GM19193 (cell line): ENCODE measurements around the gene VTI1A.

Source experiments
- POLR2A ChIP-seq: IDR thresholded peaks from 4 replicates; pipeline ENCODE4 v1.6.1; 2011; ENCODE audit not compliant: insufficient read depth, insufficient read length; ENCODE audit errors: extremely low read depth

VTI1A gene

GRCh38 chr10:112739592-112740353, 292.8 kb downstream of the VTI1A start:
- TF ChIP-seq POLR2A: no peak

- TF ChIP-seq POLR2A: no peak
Measured at GRCh38 chr10:112741830-112742402, 294.9 kb downstream of the VTI1A start.

DNA sequence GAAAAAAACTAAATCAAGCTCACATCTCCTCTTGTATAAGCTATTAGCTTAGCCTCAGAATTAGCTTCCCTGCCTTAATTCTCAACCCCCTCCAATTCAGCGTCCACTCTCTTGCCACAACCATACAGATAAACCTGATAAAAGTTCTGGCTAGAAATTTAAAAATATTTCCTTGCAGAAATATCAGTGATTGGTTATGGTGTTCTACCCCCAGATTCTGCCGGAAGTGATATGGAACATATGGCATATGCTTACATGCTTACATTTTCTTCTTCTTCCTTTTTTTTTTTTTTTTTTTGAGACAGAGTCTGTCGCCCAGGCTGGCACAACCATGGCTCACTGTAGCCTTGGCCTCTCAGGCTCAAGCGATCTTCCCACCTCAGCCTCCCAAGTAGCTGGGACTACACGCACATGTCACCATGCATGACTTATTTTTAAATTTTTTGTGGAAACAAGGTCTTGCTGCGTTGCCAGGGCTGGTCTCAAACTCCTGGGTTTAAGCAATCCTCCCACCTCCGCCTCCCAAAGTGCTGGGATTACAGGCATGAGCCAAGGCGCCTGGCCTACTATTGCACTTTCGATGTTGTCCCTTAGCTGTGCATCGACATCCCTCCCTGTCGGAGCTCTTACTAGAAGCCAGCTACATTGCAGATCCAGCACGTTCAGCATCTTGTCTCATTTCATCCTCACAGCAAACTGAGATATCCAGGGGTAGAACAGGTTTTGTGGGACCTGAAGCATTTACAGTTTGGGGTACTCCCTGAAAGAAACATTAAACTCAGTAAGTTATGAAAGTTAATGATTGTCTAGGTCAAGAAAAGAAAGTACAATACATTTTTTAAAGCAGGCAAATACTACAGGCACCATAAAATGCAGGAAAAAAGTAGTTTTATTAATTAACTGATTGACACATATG, 297.4 kb downstream of the VTI1A start:
- TF ChIP-seq POLR2A: no peak

DNA sequence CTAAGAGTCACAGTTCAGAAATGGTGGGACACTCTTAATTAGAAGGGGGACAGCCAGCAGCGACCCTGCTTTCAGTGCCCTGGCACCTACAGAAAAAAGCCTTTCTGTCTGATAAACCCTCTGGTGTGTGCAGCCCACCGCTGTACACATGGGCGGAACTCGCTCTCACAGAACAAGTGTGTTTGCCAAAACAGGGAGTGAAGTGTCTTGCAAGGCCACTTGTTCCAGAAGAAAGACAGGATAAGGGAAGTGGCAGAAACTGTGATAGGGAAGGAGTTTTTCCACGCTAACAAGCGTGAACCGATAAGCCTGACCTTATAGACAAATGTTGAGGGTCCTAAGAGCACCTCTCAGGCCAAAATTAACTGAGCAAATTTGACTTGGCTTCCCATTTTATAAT, 299.3 kb downstream of the VTI1A start:
- TF ChIP-seq POLR2A: no peak

GRCh38 chr10:112750427-112751167, 303.6 kb downstream of the VTI1A start:
- TF ChIP-seq POLR2A: no peak

- TF ChIP-seq POLR2A: no peak
Measured at GRCh38 chr10:112751651-112752050, 304.6 kb downstream of the VTI1A start.

- TF ChIP-seq POLR2A: no peak
Measured at GRCh38 chr10:112752288-112752687, 305.3 kb downstream of the VTI1A start.

DNA sequence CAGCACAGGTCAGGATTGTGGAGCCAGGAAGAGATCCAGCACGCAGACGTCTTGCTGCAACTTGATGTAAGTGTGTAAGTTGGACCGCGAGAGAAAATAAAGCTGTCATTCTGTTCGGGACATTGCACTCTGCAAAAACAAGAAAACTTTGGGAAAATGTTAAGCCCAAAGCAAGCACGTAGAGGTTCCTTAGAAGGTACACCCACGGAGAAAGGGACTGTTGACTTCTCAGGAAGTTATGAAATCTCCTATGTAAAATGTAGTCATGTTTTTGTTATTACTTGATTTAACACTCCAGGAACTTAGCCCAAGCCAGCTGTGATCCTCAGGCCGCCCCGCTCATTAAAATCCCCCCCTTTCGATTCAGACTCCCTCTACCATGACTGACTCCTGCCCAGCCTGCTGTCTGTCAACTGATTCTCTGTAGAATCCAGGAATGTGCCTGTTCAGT, 307.0 kb downstream of the VTI1A start:
- TF ChIP-seq POLR2A: no peak

DNA sequence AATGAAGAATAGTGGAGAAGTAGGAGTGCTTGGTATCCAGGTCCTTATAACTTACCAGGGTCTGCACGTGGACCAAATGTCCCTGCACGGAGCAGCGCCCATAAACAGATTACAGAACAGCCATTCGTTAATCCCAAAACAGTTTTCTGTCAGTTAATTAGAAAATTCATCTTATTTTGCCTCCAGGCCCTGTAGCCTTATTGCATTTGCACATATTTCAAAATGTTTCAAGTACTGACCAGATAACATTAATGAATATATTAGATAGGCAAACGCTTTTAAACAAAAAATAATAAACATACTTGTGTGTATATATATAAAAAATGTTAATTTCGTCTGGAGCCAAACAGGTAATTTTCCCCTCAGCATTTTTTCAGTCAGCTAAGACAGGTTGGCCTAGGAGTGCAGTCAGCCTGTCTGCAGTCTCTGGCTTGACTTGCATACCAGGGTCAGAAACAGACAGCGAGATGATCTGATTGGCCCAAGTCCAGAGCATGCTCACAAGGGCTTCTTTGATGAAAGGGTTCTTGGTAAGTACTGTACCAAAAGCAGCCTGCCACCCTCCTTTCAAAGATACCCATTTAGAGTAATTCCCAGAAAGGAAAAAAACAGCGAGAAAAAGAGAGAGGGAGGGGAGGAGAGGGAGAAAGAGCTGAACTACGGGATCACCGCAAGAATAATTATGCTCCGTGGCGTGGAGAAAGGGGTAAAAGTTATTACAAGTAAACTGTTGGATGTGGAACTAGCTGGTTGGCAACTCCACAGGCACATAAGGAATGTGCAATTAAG, 308.6 kb downstream of the VTI1A start:
- TF ChIP-seq POLR2A: no peak

DNA sequence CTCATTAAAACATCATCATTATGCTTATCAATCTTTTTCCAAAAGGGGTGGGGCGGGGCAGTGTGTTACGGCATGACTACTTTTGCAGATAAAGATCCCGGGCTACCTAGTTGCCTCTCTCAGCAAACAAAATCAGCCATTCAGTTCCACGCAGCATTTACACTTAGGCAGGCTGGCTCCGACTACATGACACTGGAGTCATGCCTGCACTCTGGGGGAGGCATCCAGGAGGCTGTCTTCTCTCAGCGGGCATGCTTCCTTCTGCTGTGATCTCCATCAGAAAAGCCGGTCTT, 309.2 kb downstream of the VTI1A start:
- no peak for TF ChIP-seq POLR2A

DNA sequence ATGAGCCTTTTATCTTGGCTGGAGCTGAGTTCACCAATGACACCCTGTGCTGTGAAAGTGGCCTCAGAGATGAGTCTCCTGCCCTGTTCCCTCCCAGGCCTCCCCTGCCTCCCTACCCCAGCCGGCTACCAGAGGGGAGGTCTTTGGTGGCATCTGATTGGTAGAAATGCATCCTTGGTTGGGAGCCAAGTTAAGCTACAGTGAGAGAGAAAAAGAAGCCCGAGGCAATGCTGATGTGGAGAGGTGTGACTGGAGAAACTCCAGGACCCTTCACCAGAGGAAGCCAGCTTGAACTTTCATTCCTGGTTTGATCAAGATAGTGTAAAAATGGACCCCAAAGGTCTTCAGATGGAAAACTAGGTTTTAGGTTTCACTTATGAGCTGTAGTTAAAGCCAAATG, 311.9 kb downstream of the VTI1A start:
- no peak for TF ChIP-seq POLR2A

- TF ChIP-seq POLR2A: no peak
Measured at GRCh38 chr10:112759496-112759895, 312.5 kb downstream of the VTI1A start.

GRCh38 chr10:112761256-112761655, 314.2 kb downstream of the VTI1A start:
- TF ChIP-seq POLR2A: no peak

GRCh38 chr10:112763916-112764520, 317.0 kb downstream of the VTI1A start:
- TF ChIP-seq POLR2A: no peak
